HG03095 (cell line): ENCODE measurements around the gene AP2A1.

Experiments
- ATAC-seq: cut with Tn5 transposase; IDR thresholded peaks from one replicate; pipeline ENCODE4 v1.9.1; 2021; ENCODE audit warnings: moderate library complexity; ENCODE audit not compliant: unreplicated experiment

AP2A1 gene

DNA sequence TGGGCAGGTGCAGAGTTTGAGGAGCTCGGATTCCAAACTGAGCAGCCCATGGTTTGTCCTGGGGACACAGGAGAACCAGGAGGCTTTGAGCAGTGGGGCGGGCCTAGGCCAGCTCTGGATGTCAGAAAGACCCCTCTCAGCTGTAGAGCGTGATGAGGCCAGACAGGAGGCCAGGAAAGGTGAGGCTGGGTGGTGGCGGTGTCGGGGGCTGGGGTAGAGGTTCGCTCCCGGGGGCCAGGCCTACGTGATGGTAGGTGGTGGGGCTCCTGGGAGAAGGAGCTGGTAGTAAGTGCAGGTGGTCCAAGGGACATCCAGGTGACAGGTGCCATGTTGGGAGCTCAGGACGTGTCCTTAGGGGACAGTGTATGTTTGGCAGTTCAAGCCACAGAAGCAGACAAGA lies 70.6 kb downstream of the AP2A1 start:
- no peak for ATAC-seq

- ATAC-seq: no peak
These were observed 72.2 kb downstream of the AP2A1 start for GRCh38 chr19:49838885-49839588.

DNA sequence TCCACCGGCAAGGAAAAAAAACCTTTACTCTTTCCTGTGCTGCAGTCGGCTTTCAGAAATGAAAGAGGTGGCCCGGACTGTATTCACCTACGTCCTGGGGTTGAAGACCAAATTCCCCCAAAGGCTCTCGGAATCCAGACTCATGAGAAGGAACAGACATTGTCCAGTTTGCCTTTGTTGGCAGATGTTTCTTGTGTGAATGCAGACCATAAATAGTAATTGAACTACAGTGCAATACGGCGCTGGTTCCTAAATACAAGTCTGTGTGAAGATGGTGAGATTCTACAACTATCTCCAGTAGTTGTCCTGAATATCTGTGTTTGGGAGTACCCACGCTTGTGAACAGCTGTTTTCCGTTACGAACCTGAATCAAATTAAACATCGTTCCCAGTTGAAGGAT lies 72.9 kb downstream of the AP2A1 start:
- ATAC-seq: no peak

GRCh38 chr19:49840321-49840720 lies 73.5 kb downstream of the AP2A1 start:
- ATAC-seq: no peak

GRCh38 chr19:49840736-49841249 lies 74.0 kb downstream of the AP2A1 start:
- ATAC-seq: no peak

- no peak for ATAC-seq
These were observed 76.5 kb downstream of the AP2A1 start for GRCh38 chr19:49843265-49843664.

DNA sequence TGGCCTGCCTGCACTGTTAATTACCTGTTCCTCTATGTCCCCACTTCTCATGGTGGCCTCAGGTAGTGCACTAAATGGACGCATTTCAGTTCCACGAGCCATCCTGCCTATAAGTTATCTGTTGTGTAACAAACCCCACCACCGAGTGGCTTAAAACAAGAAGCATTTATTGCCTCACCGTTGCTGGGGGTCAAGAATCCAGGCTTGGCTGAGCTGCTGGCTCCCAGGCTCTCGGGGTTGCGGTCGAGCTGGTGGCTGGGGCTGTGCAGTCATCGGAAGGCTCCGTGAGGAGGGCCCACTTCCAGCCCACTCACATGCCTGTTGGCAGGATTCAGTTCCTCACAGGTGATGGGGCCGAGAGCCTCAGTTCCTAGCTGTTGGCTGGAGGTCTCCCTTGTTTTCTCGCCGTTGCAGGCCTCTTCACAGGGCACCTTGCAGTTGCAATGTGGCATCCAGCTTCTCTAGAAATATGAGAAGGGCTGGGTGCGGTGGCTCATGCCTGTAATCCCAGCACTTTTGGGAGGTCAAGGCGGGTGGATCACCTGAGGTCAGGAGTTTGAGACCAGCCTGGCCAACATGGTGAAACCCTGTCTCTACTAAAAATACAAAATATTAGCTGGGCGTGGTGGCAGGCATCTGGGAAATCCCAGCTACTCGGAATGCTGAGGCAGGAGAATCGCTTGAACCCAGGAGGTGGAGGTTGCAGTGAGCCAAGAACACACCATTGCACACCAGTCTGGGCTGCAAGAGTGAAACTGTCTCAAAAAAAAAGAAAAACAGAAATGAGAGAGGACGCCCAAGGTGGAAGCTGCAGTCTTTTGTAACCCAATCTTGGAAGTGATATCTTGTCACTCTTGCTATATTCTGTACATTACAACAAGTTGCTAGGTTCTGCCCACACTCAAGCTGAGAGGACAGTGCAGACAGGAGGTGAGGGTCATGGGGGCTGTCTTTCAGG lies 77.6 kb downstream of the AP2A1 start:
- no peak for ATAC-seq

GRCh38 chr19:49845414-49845813 lies 78.6 kb downstream of the AP2A1 start:
- no peak for ATAC-seq

- no peak for ATAC-seq
These were observed 79.6 kb downstream of the AP2A1 start for GRCh38 chr19:49846408-49846807.

DNA sequence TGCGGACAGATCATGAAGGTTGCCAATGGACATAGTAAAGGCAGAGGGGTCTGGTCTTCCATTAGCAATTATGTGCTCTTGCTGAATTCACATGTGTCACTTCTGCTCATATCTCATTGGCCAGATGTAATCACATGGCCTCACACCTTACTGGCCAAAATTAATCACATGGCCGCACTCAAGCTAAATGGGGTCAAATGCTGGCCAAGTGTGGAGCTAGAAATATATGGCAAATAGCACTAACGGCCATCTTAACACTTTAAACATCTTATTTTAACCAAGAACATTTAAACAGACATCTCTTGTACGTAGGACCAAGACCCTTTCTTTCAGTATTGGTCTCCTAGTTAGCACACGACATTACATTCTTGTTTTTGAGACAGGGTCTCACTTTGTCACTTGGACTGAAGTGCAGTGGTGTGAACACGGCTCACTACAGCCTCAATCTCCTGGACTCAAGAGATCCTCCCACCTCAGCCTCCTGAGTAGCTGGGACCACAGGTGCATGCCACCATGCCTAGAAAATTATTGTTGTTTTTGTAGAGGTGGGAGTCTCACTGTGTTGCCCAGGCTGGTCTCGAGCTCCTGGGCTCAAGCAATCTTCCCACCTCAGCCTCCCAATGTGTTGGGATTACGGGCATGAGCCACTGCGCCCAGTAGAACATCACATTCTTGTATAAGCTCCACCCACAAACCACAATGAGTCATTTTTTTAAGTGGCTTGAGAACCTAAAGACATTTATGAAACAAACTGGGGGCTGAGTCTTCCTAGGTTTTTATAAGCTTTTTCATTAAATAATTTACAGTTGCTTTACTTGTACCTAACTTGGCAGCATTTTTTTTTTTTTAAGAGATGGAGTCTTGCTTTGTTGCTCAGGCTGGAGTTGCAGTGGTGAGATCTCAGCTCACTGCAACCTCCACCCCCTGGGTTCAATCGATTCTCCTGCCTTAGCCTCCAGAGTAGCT lies 81.2 kb downstream of the AP2A1 start:
- ATAC-seq: no peak

DNA sequence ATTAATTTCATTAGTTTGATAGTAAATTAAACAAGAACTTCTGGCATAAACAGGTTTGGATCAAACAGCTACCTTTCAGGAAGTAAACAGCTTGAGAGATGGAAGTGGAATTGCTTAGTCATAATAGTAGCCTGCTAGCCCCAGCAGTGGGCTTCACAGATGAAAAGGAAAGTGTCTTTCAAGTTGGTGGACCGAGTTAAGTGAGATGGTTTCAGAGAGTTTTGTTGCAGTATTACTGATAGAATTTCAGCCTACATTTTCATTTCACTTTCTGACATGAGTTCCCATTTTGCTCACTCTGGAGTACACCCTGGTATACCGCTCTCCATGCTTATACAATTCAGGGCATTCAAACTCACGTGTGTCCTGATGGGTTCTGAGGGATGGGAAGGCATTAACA lies 82.1 kb downstream of the AP2A1 start:
- ATAC-seq: no peak

- no peak for ATAC-seq
These were observed 82.8 kb downstream of the AP2A1 start for GRCh38 chr19:49849433-49850220.

- no peak for ATAC-seq
These were observed 83.4 kb downstream of the AP2A1 start for GRCh38 chr19:49850221-49850486.

DNA sequence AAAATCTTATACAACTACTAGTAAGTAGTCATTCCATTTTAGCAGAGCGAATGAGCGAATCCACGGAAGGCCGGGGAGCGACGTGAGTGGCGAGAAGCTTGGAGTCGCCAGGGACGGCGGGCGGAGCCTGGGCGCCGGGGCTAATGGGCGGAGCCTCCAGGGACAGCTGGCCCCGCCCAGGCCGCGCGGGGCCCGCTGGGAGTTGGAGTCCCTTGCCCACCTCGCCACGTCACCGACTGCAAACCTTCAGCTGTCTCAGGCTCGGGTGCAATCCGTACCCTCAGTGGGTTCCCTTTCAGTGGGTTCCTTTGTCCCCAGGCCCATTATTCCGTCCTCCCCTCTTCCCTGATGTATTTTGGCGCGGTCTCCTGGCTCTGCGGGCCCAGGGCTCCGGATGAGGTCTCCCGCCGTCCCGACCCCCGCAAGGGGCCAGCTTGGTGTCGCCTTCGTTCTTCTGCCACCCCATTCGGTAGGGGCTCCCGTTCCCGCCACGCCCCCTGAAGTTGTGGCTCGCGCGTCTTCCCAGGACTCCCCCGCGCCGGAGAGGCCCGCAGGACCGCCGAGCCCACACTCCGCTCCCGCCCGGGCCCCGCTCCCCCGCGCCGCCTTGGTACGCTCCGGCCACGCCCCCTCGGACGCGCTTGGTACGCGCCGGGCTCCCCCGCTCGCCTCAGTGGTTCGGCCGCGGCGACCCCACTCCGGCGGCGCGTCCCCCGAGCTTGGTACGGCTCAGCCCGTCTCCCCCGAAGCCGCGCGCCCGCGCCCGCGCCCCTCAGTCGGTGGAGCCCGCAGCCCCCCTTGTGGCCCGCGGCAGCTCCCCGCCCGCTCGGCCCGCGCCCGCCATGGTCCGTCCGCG lies 83.9 kb downstream of the AP2A1 start, which contains the start of gene PTOV1:
Gene PTOV1, plus strand, starts transcription at position 673 of the 856 bp plus-strand sequence.
- ATAC-seq: peak; percentile 64

DNA sequence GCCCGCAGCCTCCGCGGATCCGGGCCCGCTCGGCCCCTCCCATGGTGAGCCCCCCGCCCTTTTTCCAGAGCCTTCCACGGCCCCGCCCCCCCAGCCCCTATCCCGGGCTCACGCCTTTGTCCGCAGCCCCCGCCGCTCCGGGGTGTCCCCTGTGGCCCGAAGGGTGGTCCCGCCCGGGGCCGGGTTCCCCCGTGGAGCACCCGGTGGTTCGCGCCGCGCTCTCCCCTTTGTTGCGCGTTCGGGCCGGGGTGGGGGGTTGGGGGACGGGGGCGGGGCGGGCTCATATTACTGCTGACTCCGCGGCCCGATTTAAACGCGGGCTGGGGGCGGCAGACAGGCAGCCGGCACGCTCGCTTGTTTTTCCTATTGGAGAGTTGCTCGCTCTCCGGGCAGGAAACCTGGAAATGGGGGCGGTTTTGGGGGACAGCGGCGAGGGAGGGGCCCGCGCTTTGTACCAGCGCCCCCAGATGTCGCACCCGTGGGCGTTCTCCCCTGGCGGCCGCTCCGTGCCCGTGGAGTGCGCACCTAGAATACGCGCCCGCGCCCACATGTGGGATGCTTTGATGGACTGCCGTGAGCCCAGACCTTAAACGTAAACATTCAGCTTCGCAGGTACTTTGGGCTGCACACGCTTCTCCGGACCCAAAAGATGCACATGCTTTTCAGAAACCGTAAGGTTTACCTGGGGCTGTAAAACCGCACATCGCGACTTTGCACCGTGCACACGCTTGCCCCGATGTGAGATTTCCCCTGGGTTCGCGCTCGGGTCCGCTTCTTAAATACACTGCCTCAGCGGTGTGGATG lies 84.9 kb downstream of the AP2A1 start:
- no peak for ATAC-seq

- ATAC-seq: no peak
These were observed 85.9 kb downstream of the AP2A1 start for GRCh38 chr19:49852631-49853126.

DNA sequence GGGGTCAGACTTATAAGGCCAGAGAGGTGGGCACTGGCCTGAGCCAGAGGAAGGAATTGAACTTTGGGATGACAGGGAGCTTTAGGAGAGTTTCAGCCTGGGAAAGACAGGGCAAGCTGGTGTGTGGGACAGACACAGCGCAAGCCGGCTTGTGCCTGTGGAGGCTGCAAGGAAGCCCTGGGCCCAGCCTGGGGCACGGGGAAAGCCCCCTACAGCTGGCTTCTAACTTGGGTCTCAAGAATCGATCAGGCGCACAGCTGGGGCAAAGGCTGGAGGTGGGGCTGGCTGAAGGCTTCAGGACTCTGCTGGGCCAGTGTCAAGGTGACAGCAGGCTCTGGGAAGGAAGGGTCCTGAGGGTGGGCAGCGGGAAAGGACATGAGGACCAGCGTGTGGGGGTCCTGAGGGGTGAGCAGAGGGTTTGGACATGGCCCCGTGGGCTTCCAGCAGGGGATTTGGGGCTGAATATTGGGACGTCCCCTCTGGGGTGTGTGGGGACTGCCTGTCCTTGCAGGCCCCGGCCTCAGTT lies 87.1 kb downstream of the AP2A1 start:
- no peak for ATAC-seq
